KMS-11 (cell line): ENCODE data around the gene TMEM272.
"Not testable (repeated sequence)": the region's sequence is repeated elsewhere in the genome, so short reads cannot be mapped to it uniquely, and the experiment has no call there.

Experiments
- H2AFZ ChIP-seq: fragments of 200-600 bp; sonication (generic); 2 replicates; pipeline ENCODE4 v1.6.1; 2016; ENCODE audit warnings: antibody characterized with exemption, mixed run types, low read depth
- H3K27ac ChIP-seq: fragments of 200-600 bp; sonication (generic); 2 replicates; pipeline ENCODE4 v1.6.1; 2016; ENCODE audit warnings: mild to moderate bottlenecking, mixed run types
- H3K27me3 ChIP-seq: fragments of 200-600 bp; sonication (generic); 2 replicates; pipeline ENCODE4 v1.6.1; 2017; ENCODE audit warnings: mild to moderate bottlenecking, low read depth, mixed run types, moderate library complexity; ENCODE audit not compliant: insufficient read depth
- H3K36me3 ChIP-seq: fragments of 200-600 bp; sonication (generic); 2 replicates; pipeline ENCODE4 v1.6.1; 2017; ENCODE audit warnings: mild to moderate bottlenecking, mixed run types; ENCODE audit not compliant: insufficient read depth
- H3K4me1 ChIP-seq: fragments of 200-600 bp; sonication (generic); 2 replicates; pipeline ENCODE4 v1.6.1; 2016; ENCODE audit warnings: mild to moderate bottlenecking, low read depth, mixed run types; ENCODE audit not compliant: poor library complexity, severe bottlenecking
- H3K4me2 ChIP-seq: fragments of 200-600 bp; sonication (generic); 2 replicates; pipeline ENCODE4 v1.7.0; 2016; ENCODE audit warnings: mild to moderate bottlenecking, mixed run types
- H3K4me3 ChIP-seq: fragments of 200-600 bp; sonication (generic); IDR thresholded peaks from 2 replicates; pipeline ENCODE4 v1.6.1; 2017; ENCODE audit warnings: low read depth, low read length, mixed read lengths; ENCODE audit not compliant: insufficient read depth
- H3K79me2 ChIP-seq: fragments of 200-600 bp; sonication (generic); 2 replicates; pipeline ENCODE4 v1.6.1; 2016; ENCODE audit warnings: low read depth, mixed run types; ENCODE audit not compliant: insufficient read depth
- H3K9ac ChIP-seq: fragments of 200-600 bp; sonication (generic); 2 replicates; pipeline ENCODE4 v1.6.1; 2016; ENCODE audit warnings: mild to moderate bottlenecking, mixed run types
- H4K20me1 ChIP-seq: fragments of 200-600 bp; sonication (generic); 2 replicates; pipeline ENCODE4 v1.6.1; 2016; ENCODE audit warnings: mild to moderate bottlenecking, mixed run types; ENCODE audit not compliant: insufficient read depth
- CTCF ChIP-seq: fragments of 200-600 bp; sonication (generic); conservative IDR thresholded peaks from 2 replicates; pipeline ENCODE4 v1.6.1; 2017; ENCODE audit warnings: low read depth, mild to moderate bottlenecking, antibody characterized with exemption, low read length, moderate library complexity, mixed read lengths

The TMEM272 gene

GRCh38 chr13:51827254-51827653 is 17.7 kb downstream of the TMEM272 start:
- Histone ChIP-seq H3K27ac (no peak overlapping the region), H3K4me1 (peaks cover 41% of the 10 kb centered on the region), H3K4me3 (no peak overlapping the region), H3K79me2 (no peaks in the 10 kb centered on the region), H4K20me1 (no peaks in the 10 kb centered on the region), H3K9ac (no peak overlapping the region), H3K4me2 (no peak overlapping the region), H3K27me3 (no peaks in the 10 kb centered on the region), H3K36me3 (no peaks in the 10 kb centered on the region), H2AFZ (no peak overlapping the region)
- no peak for TF ChIP-seq CTCF

- Histone ChIP-seq H3K4me3 (no peak overlapping the region), H3K4me1 (peaks cover 41% of the 10 kb centered on the region), H3K79me2 (no peaks in the 10 kb centered on the region), H2AFZ (no peak overlapping the region), H3K4me2 (no peak overlapping the region), H3K27me3 (no peaks in the 10 kb centered on the region), H3K36me3 (no peaks in the 10 kb centered on the region), H3K9ac (no peak overlapping the region), H4K20me1 (no peaks in the 10 kb centered on the region), H3K27ac (no peak overlapping the region)
- TF ChIP-seq CTCF = no peak
Observed at GRCh38 chr13:51826606-51827005, 18.4 kb downstream of the TMEM272 start.

- no peak overlapping the region for H3K4me3 ChIP-seq
- H3K4me2 ChIP-seq = peak overlapping the region; percentile 36; the same call in 1 of the 2 replicates
- no peak overlapping the region for H2AFZ ChIP-seq
- no peaks in the 10 kb centered on the region for H3K36me3 ChIP-seq
- H3K27ac ChIP-seq = peak overlapping the region; percentile 29; the same call in 1 of the 2 replicates
- no peaks in the 10 kb centered on the region for H3K79me2 ChIP-seq
- peaks cover 41% of the 10 kb centered on the region for H3K4me1 ChIP-seq
- H4K20me1 ChIP-seq = no peaks in the 10 kb centered on the region
- no peak overlapping the region for H3K9ac ChIP-seq
- no peaks in the 10 kb centered on the region for H3K27me3 ChIP-seq
- no peak for TF ChIP-seq CTCF
Observed at GRCh38 chr13:51825681-51826254, 19.2 kb downstream of the TMEM272 start.

GRCh38 chr13:51825165-51825592 is 19.8 kb downstream of the TMEM272 start:
- H3K4me2 ChIP-seq = peak overlapping the region; percentile 36
- no peak overlapping the region for H3K9ac ChIP-seq
- no peak overlapping the region for H3K4me3 ChIP-seq

GRCh38 chr13:51824712-51825111 is 20.3 kb downstream of the TMEM272 start:
- H3K4me2 ChIP-seq = peak overlapping the region; percentile 36
- H2AFZ ChIP-seq = peak overlapping the region; percentile 34; the same call in 1 of the 2 replicates
- H3K27me3 ChIP-seq, H3K36me3 ChIP-seq, H4K20me1 ChIP-seq, H3K4me3 ChIP-seq, H3K9ac ChIP-seq, H3K79me2 ChIP-seq: not testable (repeated sequence)
- peak overlapping the region; percentile 29; the same call in 1 of the 2 replicates for H3K27ac ChIP-seq
- peaks cover 41% of the 10 kb centered on the region for H3K4me1 ChIP-seq

More at GRCh38 chr13:51825165-51825592, 19.8 kb downstream of the TMEM272 start:
- Histone ChIP-seq H3K4me1 (peaks cover 41% of the 10 kb centered on the region), H3K27me3 (no peaks in the 10 kb centered on the region), H4K20me1 (no peaks in the 10 kb centered on the region), H2AFZ (peak overlapping the region; percentile 34; the same call in 1 of the 2 replicates), H3K79me2 (no peaks in the 10 kb centered on the region), H3K36me3 (no peaks in the 10 kb centered on the region), H3K27ac (peak overlapping the region; percentile 29; the same call in 1 of the 2 replicates)
- TF ChIP-seq CTCF = no peak
